KG1 (cell line): ENCODE measurements around the gene ANAPC4.

Source experiments
- DNase-seq: peaks from one replicate; lab custom pipeline; 2025; lab: John Stamatoyannopoulos, UW

ANAPC4 gene

DNA sequence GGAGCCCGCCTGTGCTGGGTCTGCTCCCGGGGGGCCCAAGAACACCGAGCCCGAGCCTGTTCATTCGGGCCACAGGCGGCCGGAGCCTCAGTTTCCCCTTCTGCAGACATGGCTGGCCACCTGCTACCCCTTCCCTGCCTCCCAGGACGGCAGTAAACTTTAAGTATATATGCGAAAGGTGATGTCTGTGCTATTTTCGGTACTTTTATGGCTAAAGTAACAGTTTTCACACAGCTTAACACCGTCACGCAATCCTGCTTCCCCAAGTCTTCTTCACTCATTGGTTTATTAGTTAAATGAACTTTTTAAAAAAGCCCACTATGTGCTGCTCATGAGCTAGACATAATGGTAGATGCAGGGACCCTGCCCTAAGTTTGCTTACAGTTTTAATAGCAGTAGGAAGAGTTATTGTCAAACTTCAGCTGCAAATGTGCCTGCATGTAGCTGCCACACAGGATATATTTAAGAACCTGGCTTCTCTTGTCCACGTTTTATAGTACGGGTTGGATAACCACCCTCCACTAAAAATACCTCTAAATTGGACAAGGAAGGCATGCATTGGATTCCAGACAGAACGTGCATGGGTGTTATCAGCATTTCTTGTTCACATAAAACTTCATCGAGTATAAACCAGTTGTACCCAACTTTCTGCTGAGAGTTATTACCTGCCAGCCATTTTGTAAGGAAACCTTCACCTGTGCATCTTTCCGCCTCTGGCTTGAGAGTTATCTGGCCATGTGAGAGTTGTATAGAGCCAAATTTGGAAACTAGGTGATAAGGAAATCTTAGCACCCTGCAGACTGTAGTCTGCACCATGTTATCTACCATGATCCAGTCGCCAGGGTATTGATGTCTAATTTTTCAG, 741 bp downstream of the ANAPC4 start:
- DNase-seq: peak; percentile 7

DNA sequence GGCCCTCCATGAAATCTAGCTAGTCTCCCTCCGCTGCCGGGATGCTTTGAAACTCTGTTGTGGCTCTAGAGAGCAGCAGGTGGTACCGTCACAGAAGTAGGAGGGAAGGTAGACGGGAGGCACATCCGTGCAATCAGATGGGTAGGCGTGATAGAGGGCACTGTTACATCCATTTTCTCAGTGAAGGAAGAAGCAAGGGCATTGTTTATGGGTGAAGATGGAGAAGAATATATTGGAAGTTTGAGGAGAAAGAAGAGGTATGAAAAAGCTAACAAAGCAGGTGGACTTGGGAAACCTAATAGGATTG, 1.3 kb downstream of the ANAPC4 start:
- no peak for DNase-seq

DNA sequence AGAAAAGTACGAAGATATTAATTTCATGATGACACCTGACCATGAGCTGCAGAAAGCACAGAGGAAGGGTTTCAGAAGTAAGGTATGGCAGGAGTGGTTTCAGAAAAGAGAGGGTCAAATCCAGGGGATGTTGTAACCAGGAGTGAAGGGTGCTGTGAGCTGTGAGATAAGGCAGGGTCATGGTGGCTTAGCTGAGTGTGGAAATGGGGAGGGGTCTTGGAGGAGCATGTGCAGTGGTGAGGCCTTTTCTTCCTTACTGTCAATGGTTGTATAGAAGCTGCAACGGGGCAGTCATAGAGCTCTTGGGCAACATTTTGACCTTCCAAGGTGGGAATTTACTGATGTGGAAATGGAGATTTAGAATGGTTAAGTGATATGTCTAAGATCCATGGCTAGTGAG, 2.5 kb downstream of the ANAPC4 start:
- no peak for DNase-seq

DNA sequence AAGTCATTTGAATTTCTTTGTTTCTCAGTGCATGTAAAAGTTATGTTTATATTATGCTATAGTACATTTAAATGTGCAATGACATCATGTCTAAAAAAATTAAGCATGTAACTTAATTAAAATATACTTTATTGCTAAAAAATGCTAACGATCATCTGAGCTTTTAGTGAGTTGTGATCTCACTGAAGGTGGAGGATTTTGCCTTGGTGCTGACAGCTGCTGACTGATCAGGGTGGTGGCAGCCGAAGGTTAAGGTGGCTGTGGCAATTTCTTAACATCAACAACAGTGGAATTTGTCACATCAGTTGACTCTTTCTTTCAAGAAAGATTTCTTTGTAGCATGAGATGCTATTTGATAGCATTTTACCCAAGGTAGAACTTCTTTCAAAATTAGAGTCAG, 6.6 kb downstream of the ANAPC4 start:
- no peak for DNase-seq

DNA sequence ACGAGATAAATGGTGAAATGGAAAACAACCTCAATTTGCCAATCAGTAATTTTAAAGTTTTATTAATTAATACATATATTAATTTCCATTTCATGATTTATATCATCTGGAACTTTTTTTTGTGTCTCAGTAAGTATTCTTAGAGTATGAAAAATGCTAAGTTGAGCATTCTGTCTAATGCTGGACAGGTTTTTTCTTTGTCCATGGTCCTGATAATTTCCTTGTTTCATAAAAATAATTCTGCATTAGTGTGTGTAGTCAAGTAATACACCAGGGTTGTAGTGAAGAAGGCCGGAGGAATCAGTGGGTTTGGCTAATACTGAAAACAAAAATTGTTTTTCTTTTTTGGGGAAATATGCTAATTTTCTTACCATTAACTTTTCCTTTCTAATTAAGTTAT, 9.9 kb downstream of the ANAPC4 start:
- DNase-seq: no peak

DNA sequence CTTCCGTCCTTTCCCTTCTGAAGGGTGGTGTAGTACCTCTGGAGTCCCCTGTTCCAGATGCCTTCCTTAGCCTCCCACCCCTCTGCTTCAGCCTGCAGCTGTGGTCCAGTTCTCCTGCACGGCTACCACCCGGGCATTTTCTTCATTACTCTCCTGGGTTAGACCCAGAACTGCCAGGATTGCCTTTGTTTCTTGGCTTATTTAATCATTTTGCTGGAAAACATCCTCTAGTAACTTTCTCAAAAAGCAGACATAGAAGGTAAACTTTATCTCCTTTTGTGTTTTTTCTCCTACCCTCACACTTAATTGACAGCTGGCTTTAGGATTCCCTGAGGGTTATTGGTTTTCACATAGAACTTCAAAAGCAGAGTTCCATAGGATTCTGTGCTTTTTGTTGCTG, 20.2 kb downstream of the ANAPC4 start:
- DNase-seq: no peak

DNA sequence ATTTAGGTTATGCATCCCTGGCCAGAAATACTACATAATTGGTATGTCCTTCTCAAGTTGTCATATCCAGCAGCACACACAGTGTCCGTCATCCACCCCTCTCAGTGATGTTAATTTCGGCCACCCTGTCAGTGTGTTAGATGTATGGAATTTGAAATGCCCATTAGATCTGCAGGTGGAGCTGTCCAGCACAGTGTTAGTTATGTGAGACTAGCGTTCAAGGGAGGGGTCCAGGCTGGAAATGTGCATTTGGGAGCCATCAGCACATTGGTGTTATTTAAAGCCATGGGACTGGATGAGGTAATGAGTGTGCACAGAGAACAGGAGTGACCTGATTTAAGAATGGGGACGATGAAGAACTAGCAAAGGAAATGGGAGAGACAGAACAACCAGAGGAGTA, 22.4 kb downstream of the ANAPC4 start:
- no peak for DNase-seq

DNA sequence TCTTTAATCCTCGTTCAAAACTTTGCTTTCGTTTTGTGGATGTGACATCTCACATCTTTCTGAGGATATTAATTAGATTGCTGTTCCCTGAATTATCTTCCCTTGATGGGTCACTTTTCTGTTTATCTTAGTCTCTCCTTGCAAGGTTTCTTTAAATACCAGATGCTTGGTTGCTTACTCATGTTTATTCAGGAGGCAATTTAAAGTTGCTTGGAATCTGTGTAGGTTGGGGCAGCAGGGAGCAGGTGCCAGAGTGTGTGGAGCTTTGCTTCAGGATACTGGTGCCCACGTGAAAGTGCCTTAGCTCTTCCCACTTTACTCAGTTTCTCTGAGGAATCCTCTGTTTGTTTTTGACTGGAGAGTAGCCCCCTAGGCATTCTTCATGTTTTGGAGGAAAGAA, 24.0 kb downstream of the ANAPC4 start:
- DNase-seq: no peak

DNA sequence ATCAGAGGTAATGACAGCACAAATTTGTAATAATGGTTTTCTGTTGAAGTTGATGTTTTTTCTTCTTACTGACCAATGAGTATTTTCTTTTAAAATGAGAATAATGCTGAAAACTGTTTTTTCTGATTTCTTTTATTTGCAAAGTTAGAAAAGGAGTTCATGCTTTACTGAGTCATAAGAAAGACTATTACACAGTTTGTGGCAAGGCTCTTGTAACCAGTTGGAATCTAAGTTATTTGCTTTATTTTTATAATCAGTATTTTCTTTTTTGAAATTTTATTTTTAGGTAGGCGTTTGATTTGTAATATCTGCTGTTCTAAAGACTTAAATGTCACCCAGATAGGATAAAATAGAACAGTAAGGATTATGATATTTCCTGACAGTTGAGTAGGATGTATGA, 25.5 kb downstream of the ANAPC4 start:
- DNase-seq: no peak

DNA sequence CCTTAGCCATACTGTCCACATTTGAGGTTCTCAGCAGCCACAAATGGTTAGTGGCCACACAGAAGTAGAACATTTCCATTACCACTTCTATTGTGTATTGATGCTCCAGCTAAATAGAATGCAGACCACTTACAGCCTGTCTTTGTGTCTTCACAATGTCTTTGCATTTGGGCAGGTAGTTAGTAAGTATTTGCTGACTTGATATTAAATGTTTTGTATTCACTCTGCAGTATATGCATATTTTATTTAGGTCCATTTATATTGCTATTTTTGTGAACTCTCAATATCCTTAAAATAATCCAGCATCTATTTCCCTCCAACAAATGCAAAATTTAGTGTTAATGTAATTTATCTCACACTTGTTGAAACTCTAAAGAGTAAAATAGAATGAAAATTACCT, 26.6 kb downstream of the ANAPC4 start:
- no peak for DNase-seq

DNA sequence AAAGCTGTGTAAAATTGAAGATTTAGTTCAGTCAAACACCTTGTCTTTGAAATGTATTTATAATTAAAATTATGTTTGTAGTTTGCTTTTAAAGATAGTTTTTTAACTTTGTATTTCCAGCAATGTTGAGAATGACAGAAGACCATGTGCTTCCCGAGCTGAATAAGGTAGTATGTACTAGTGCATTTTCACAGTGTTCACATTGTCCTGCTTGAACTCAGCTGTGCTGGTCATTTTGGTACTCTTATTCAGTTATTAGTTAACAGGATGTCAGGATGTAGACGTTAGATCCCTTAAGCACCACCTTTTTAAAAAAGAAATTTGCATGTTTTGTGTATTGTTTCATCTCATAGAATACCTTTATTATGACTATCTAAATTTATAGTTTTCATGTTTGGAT, 28.4 kb downstream of the ANAPC4 start:
- no peak for DNase-seq

DNA sequence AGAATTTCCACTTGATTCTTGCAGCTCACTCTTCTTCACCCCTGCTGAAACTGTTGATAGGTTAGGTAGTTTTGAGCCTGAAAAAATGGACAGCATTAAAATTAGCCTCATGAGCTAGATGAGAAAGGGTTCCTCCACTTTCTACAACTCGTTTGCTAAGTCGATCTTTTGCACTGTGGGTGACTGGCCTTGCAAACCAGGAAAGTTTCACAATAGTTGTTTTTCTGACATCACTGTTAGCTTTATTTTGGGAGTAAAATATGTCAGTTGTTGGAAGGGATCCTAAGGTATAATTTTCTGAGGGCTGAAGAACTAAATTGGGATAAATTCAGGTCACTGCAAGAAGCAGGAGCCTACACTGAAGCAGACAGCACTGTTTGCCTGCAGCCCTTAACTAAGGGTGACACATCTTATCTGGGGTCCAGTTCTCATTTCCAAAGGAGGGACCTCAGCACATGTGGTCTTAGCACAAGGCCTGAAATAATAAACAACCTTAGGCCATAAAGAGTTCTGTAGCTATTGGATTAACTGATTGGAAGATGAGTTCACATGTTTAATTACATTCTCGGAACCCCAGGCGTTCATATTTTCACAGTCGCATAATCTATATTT, 29.1 kb downstream of the ANAPC4 start:
- DNase-seq: no peak

DNA sequence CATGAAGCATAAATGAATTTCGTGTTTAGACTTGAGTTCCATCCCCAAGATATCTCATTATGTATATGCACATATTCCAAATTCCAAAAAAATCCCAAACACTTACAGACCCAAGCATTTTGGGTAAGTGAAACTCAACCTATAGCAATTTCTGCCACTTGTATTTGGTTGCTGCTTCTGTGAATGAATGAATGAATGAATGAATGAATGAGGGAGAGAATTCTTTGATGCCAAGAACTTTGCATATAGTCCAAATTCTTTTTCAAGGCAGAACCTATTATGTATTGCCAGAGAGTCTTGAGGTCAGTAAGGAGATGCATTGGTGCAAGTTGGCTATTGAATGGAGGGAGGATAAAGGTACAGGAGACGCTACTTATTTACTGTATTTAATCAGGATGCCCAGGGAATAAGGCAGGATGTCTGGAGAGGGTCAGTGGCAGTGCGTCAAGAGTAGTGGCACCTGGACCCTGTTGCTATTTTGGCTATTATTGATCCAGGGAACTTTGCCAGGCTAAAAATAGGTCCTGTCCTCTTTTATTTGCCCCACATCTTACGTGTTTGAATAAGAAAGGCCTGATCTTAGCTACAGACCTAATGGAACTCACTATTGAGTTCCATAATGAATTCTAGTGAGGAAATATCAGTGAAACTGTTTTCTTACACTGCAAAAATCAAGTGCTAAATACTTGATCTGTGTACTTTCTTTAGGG, 33.9 kb downstream of the ANAPC4 start:
- no peak for DNase-seq

DNA sequence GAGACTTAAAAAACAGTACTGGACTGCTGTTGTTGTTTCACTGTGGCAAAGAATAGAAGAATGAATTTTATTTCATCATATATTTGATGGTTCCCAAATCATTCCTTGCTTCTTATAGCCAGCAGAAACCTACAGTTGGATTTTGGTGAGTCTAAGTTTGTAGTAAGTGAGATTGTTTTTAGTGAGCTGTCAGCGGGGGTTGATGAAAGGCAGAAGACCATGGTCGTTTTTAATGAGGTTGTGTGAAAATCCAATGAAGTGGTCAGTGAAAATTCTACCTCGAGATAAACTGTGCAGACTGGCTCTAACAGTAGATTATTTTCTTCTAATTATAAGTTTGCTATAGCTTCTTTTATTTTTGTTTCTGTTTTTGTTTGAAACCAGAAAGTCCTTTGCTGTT, 36.2 kb downstream of the ANAPC4 start:
- no peak for DNase-seq

DNA sequence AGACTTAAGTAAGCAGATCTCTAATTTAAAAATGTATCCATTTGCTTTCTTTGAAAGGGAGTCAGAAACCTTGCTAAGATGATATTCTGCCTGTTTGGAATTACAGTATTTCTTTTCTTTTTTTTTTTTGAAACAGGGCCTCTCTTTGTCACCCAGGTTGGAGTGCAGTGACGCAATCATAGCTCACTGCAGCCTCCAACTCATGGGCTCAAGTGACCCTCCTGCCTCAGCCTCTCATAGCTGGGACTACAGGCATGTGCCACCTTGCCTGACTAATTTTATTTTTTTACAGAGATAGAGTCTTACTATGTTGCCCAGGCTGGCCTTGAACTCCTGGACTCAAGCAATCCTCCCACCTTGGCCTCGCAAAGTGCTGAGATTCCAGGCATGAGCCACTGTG, 40.0 kb downstream of the ANAPC4 start:
- DNase-seq: no peak

DNA sequence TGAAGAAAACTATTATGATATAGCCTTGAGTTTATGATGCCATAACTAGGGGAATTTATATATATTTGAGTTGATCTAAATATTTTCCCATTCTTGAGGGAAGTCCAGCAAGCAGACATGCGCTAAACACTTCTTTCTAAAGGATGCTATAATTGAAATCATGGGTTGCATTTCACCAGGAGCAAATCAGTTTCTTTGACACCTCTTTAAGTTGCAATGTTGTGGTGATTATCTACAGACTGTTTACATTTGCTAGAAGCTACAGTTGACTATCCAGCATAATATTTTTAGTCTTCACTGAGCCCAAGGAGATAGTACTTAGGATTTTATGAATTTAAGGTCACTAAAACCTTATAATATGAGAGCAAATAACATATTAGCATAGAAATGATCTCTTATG, 43.9 kb downstream of the ANAPC4 start:
- no peak for DNase-seq

DNA sequence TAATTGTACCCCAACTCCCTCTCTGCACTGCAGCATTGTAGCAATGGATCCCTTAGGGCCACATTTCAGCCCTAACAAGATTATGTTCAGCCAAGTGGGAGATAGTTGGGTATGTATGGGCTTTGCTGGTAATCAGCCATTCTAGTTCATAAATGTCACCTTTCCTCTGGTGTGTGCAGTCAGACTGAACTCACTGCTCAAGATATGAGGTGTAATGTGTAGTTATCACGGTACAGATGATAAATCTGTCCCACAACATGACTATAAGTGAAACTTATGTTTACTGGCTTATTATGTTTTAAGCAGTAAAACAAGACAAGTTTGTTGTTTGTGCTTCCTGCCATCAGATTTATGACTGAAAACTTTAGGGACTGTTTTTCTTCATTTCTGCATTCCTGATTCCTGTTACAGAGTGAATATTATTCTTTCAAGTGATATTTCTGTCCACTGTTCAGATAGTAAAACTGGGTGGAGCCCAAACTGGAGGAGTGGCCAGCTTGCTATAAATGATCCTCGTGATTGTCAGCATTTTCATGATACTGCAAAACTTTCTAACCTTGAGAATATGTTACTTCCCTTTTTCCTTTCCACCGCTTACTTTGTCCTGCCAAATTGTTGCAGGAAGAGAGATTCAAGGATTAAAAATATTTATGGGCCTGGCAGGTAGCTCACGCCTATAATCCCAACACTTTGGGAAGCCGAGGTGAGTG, 44.9 kb downstream of the ANAPC4 start:
- no peak for DNase-seq

DNA sequence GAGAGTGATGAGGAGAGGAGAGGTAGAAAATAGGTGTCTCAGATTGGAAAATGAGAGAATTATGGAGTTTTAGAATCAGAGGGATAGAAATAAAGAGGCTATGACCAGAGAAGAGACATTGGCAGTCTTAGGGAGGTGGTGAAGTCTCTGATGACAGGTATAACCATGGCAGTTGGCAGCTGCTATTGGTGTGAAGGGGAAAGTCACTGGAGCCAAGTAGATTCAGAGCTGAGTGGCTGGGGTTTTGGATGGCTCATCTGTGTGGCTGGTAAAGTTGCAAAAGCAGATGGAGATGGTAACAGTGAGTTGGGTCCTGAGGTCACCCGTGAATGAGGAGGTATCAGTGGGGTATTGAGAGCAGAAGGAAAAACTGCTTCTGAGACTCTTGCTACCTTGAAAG, 46.5 kb downstream of the ANAPC4 start:
- no peak for DNase-seq

DNA sequence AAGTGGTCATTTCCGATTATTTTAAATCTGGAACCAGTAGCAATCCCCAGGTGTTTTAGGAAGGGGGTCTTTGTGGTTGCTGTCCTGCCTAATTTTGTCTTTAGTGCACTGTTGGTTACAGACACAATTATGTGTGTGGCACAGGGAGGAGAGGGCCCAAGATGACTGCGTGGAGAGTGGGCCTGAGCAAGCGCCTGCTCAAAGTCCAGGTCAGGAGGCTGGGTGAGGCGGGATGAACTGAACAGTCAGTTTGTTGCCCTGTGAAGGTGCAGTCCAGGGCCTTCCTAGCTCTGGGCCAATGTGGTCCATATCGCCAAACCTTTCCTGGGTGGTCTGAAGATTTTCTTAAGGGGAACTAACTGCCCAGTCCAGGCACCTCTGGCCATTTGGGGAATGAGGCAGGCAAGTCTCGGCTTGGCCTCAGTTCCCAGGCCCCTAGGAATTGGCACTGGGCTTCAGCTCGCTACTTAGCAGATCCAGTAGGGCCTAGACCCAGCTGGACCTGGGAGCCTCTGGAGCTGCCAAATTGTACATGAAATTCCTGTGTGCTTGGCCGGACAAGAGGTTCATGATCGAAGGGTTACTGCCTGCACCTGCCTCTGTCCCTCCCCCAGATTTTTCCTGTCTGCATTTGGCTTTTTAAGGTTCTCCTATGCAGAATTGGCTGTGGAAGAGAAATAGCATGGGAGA, 47.6 kb downstream of the ANAPC4 start:
- no peak for DNase-seq

DNA sequence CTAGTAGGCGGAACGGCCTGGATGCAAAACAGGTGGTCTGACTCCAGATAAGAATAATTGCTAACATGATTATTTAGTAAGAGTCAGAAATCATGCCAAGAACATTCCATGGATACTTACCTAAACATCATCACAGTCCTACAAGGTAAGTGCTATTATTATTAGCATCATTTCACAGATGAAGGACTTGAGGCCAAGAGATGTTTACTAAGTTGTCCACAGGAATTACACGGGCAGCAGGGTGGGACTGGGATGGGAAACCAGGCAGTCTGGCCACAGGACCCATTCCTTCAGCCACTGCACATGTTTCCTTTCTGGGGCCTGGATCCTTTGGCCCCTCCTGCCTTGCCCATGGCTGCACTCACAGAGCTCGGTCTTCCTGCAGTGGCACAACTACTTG, 48.3 kb downstream of the ANAPC4 start:
- no peak for DNase-seq

DNA sequence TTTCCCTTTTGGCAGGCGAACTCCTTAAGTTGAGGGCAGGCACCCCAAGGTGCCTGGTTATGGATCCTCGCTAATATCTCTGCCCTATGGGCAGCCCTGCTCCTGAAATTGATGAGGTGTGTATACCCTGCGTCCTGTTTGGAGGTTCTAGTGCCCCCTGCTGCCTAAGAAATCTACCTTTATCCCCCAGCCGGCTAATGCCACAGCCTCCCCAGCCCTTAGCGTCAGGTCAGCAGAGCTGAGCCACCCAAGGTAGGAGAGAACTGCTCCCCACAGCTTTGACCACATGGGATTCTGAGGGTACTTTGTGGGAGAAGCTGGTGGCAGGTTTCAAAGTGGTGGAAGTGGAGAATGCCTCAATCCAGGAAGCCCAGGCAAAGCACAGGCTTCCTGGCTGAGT, 50.8 kb downstream of the ANAPC4 start:
- no peak for DNase-seq

DNA sequence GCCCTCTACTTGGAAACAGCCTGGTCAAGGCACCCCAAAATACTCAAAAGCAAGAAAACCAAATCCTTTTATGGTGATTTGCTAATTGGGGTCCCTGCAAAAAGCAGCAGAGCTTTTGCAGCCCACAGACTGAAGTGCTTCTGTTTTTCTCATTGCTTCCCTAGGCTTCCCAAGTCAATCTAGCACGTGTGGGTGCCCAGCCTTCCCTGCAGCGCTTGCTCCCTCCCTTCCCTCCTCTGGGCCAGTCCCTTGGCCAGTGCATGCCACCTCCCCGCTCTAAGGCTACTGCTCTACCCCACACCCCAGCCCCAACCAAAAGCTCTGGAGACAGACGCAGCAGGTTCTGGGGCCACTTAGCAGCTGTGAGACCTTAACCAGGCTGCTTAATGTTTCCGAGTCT, 53.6 kb downstream of the ANAPC4 start:
- DNase-seq: no peak
